A673 (cell line): ENCODE results near the gene NEMF. TPM values are rescaled to one million over a fixed set of nuclear protein-coding genes. Genes with fewer than 3 reads are reported as not detected.

Source experiments
- BruUV-seq: library from RNA; stranded (reverse); fragments of 400-500 nt; replicated peaks from 2 replicates; lab custom pipeline; 2021; lab: Mats Ljungman, UMichigan
- CTCF ChIA-PET: fragments of 300-600 bp; sonication (Branson Sonifier 250); formaldehyde crosslinking; loops from one replicate; lab custom pipeline; 2022; ENCODE audit warnings: antibody characterized with exemption; lab: Charles Lee
- POLR2A ChIA-PET: fragments of 300-600 bp; sonication (Branson Sonifier 250); formaldehyde crosslinking; loops from one replicate; lab custom pipeline; 2022; ENCODE audit warnings: antibody characterized with exemption; ENCODE audit not compliant: low non-redundant PET; lab: Charles Lee
- DNase-seq: peaks from one replicate; pipeline ENCODE4 v3.0.0-alpha.2; 2015; ENCODE audit warnings: low spot score
- H3K27ac ChIP-seq: fragments of 200-600 bp; sonication (generic); 2 replicates; pipeline ENCODE4 v1.5.1; 2016; ENCODE audit warnings: mixed run types, low read depth, mild to moderate bottlenecking, mixed read lengths, antibody characterized with exemption, low read length; ENCODE audit not compliant: poor library complexity, severe bottlenecking
- H3K27me3 ChIP-seq: fragments of 200-600 bp; sonication (generic); replicated peaks from 2 replicates; pipeline ENCODE4 v1.6.1; 2017; ENCODE audit warnings: mixed run types, low read depth, mild to moderate bottlenecking, mixed read lengths, antibody characterized with exemption, low read length; ENCODE audit not compliant: insufficient read depth, poor library complexity
- H3K36me3 ChIP-seq: fragments of 200-600 bp; sonication (generic); 2 replicates; pipeline ENCODE4 v1.6.1; 2016; ENCODE audit warnings: mixed run types, mild to moderate bottlenecking, mixed read lengths, antibody characterized with exemption, low read length; ENCODE audit not compliant: insufficient read depth, poor library complexity, severe bottlenecking
- H3K4me1 ChIP-seq: fragments of 200-600 bp; sonication (generic); 2 replicates; pipeline ENCODE4 v1.6.1; 2017; ENCODE audit warnings: mixed run types, mild to moderate bottlenecking, mixed read lengths, antibody characterized with exemption, low read length; ENCODE audit not compliant: insufficient read depth, poor library complexity, severe bottlenecking
- H3K4me3 ChIP-seq: fragments of 200-600 bp; sonication (generic); 2 replicates; pipeline ENCODE4 v1.5.1; 2016; ENCODE audit warnings: low read depth, mixed run types, mild to moderate bottlenecking, mixed read lengths, low read length; ENCODE audit not compliant: poor library complexity, severe bottlenecking
- H3K9me3 ChIP-seq: fragments of 200-600 bp; sonication (generic); 2 replicates; pipeline ENCODE4 v1.6.1; 2016; ENCODE audit warnings: mixed run types, low read depth, mild to moderate bottlenecking, mixed read lengths, antibody characterized with exemption, low read length; ENCODE audit not compliant: poor library complexity, severe bottlenecking
- CTCF ChIP-seq: fragments of 300-800, 200-600 bp; sonication (generic); conservative IDR thresholded peaks from 2 replicates; pipeline ENCODE4 v1.5.1; 2017; ENCODE audit warnings: low read depth, mild to moderate bottlenecking, antibody characterized with exemption, low read length, moderate library complexity, mixed read lengths
- EZH2 ChIP-seq: fragments of 200-600 bp; sonication (generic); IDR thresholded peaks from 2 replicates; pipeline ENCODE4 v1.6.1; 2017; ENCODE audit warnings: borderline replicate concordance, low read depth, mild to moderate bottlenecking, mixed read lengths, antibody characterized with exemption, low read length; ENCODE audit not compliant: poor library complexity, severe bottlenecking
- intact Hi-C: fragments of 100-400 bp; cut with micrococcal nuclease; formaldehyde crosslinking; loops from one replicate; pipeline ENCODE4 v1.10.0; 2022; ENCODE audit not compliant: unreplicated experiment
- total RNA-seq: library from RNA; stranded (reverse); gene quantifications from 2 replicates; pipeline ENCODE4 v1.2.3, GENCODE V29; 2021

Gene NEMF
- total RNA-seq, 1 experiment from 2014 or later, result 77.5 TPM

GRCh38 chr14:49769581-49770211, 82.9 kb downstream of the NEMF start:
- no peaks in the 10 kb centered on the region for H3K27me3 ChIP-seq
- DNase-seq, result peak; percentile 24
- ChIA-PET CTCF (interaction anchor here (0.6 to 1.2 kb wide), 2 partner anchors 84 to 136 kb away, joined by 3 read pairs; no protein-coding TSS in a partner anchor), POLR2A (interaction anchor here (0.6 kb wide), 1 partner anchor 34 kb away, joined by 3 read pairs; no protein-coding TSS in a partner anchor)
- no peaks in the 10 kb centered on the region for H3K9me3 ChIP-seq
- intact Hi-C loops, result loop anchor here (2.0 kb wide), 2 partner anchors 77 to 135 kb away; partner anchors contain the start of genes DNAAF2 and KLHDC1
- peak overlapping the region; percentile 98 for H3K27ac ChIP-seq
- TF ChIP-seq CTCF (no peak), EZH2 (no peak)
- peaks cover 10% of the 10 kb centered on the region for H3K36me3 ChIP-seq
- no peaks in the 10 kb centered on the region for H3K4me1 ChIP-seq
- peak overlapping the region; percentile 99 for H3K4me3 ChIP-seq
- BruUV-seq, result no TSS peak

- ChIA-PET CTCF (interaction anchor here (1.2 kb wide), 1 partner anchor 135 kb away, joined by 3 read pairs; no protein-coding TSS in a partner anchor), POLR2A (interaction anchor here (0.6 kb wide), 1 partner anchor 34 kb away, joined by 3 read pairs; no protein-coding TSS in a partner anchor)
- no peaks in the 10 kb centered on the region for H3K4me1 ChIP-seq
- H3K9me3 ChIP-seq, result no peaks in the 10 kb centered on the region
- H3K27ac ChIP-seq, result peak overlapping the region; percentile 98
- H3K36me3 ChIP-seq, result peaks cover 4% of the 10 kb centered on the region
- H3K4me3 ChIP-seq, result peak overlapping the region; percentile 99
- no peak for DNase-seq
- no peak for TF ChIP-seq CTCF
- TF ChIP-seq EZH2, result no peak
- H3K27me3 ChIP-seq, result no peaks in the 10 kb centered on the region
- BruUV-seq, result TSS peak; percentile 60
- intact Hi-C loops, result loop anchor here (2.0 kb wide), 2 partner anchors 76 to 134 kb away; partner anchors contain the start of genes DNAAF2 and KLHDC1
These were observed 83.4 kb downstream of the NEMF start for GRCh38 chr14:49769171-49769570.

- CTCF ChIA-PET, result interaction anchor here (1.8 kb wide), 1 partner anchor 134 kb away, joined by 23 read pairs; no protein-coding TSS in a partner anchor
- TF ChIP-seq CTCF, result no peak
- POLR2A ChIA-PET, result no interaction called here
These were observed 84.1 kb downstream of the NEMF start for GRCh38 chr14:49768301-49769121.

More at GRCh38 chr14:49768301-49769121, 84.1 kb downstream of the NEMF start:
- DNase-seq, result peak; percentile 47
- Histone ChIP-seq H3K27me3 (no peaks in the 10 kb centered on the region), H3K36me3 (no peaks in the 10 kb centered on the region), H3K27ac (peak overlapping the region; percentile 98), H3K4me3 (peak overlapping the region; percentile 99), H3K4me1 (no peaks in the 10 kb centered on the region), H3K9me3 (no peaks in the 10 kb centered on the region)
- no TSS peak for BruUV-seq
- intact Hi-C loops, result loop anchor here (2.0 kb wide), 2 partner anchors 76 to 134 kb away; partner anchors contain the start of genes DNAAF2 and KLHDC1
